Epithelial cell of prostate (primary cell): ENCODE results near the gene TXK.

ENCODE experiments used
- DNase-seq: peaks from one replicate; pipeline ENCODE4 v3.0.0-alpha.2; 2011; ENCODE audit warnings: low read depth, low spot score
- H3K27ac ChIP-seq: fragments of 450-650 bp; 2 replicates; pipeline ENCODE4 v1.5.1; 2017; ENCODE audit warnings: mild to moderate bottlenecking

TXK gene

DNA sequence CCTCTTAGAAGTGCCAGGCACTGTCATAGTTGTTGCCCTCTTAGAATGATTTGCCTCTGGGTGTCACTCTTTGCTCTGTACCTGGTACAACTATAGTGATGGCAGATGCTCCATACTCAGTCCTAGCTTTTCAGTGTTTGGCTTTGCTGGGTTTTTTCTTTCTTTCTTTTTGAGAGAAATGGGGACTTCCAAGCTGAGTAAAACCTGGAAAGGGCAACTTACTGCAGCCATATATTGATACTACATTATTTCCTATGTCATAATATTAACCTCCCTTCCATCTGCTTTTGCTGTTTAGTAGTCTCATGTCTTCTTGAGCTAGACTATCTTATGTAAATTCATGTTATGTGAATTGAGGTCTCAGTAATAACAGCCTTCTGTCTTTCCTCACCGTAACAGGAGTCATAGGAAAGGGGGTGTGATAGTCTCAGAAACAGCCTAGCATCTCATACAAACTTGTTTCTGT is 68.4 kb downstream of the TXK start:
- H3K27ac ChIP-seq: no peak overlapping the region
- no peak for DNase-seq

DNA sequence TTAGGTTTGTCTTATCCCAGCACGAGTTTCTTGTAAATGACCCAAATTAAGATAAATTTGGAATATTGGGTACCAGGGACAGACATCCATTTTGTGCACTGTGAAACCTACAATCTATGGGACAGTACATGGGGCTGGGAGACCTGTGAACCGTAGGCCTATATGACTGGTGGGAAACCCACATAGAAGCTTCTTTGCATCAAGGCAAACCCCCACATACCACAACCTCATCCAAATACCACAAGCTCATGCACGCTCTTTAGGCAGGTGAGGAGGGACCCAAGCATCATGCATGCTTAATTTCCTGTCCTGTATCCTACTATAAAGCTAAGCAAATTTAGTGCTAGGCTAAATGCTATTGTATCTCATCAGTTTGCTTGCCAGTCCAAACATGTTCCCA is 69.7 kb downstream of the TXK start:
- no peak for DNase-seq
- H3K27ac ChIP-seq: no peak overlapping the region

DNA sequence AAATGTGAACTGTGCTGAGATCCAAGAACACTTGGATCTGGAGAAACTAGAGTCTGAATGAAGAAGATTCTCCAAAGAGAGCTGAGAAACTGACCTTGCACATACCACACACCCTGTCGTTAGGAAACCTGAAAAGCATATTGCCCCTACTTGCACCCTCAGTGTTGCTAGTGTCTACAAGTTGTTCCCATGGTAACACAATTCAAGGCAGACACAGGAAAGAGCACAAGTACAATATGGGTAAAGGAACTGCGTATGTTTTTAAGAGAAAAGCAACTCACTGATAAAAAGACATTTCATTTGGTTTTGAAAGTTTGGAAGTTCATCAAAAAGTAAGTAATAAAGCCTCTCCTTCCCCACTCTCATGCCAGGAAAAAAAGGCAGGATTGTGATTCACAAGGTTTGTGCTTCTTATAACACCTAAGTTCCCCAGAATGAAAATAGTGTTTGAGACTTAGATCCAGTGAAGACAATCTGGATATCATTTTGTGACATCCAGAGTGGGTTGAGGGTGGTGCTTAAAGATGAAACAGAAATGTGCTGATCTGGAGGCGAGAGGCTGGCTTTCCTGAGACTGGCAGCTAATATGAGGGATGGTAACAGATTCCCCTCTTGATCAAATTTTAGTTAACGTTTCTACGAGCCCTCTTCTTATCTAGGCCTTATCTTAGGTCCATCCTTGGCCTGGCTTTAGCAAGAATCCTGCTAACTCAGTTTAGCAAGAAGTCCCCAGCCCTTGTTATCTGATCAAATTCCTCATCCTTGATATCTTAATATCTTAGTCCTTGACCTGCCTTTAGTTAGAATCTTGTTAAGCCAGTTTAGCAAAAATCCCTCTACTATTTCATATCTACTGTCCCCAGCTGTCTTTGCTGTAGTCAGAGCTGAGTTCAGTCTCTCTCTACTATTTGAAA is 75.2 kb downstream of the TXK start:
- no peak for DNase-seq
- H3K27ac ChIP-seq: no peak overlapping the region

DNA sequence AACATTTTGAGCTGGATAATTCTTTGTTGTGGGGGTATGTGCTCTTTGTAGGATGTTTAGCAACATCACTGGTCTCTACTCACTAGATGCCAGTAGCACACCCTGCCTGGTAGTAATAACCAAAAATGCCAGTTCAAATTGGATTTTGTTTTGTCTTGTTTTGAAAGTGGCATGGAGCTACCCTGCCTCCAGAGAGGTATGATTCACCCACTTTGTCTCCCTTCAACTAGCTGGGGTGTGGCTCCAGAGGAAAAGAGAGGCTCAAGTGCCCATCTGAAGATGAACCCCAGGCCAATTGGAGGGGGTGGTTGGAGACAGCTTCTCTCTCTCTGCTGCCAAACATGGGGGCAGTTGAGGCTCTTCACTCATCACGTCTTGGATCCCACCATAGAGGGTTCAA is 83.0 kb downstream of the TXK start:
- no peak for DNase-seq
- no peak overlapping the region for H3K27ac ChIP-seq

DNA sequence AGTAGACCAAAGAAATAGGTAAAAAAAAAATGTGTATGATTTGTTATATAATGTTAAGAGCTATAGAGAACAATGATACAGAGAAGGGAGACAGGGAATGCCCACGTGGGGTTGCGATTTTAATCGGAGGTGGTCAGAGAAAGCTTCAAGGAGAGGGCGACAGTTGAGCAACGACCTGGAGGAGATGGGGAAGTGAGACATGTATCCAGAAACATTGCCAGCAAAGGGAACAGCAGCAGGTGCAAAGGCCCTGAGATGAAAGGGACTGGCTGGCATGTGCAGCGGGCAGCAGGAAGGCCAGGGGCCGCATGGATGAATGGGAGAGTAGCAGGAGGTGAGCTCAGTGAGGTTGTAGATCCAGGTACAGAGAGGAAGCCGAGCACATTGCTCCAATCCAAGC is 84.6 kb downstream of the TXK start:
- no peak for DNase-seq
- no peak overlapping the region for H3K27ac ChIP-seq

DNA sequence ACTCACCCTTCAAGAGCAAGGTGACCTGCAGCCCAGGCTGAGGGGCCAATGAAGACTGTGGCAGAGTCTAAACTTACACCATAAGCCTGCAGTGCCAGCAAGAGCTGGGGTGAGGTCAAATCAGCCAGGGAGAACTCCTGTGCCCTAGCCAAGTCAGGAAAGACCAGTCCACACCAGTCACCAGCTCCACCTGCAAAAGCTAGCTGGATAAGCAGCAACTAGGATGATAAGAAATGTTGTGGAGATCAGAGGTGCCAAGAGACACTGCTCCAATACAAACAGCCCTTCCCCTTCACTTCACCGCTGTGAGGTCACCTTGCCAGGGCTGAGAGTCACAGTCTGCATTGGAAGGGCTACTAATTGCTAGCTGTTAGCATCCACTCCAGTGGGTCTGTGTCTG is 86.2 kb downstream of the TXK start:
- no peak overlapping the region for H3K27ac ChIP-seq
- no peak for DNase-seq

DNA sequence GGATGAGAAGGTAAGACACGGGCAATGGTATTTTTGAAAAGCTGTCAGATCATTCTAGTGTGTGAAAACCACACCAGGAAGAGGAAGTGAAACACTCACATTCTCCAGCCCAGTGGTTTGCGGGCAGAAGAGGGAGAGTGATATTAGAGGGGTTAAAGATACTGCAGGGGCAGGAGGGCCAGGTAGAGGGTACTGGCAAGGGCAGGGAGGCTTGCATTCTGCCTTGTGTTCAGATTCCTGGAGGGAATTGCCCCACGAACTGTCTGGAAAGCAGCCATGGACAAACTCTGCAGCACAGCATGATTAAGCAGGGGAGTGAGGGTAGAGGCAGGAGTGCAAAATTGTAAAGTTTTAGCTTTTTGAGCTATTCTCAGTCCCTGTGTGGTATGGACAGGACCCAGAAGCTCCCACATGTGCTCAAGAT is 86.6 kb downstream of the TXK start:
- H3K27ac ChIP-seq: no peak overlapping the region
- DNase-seq: no peak

DNA sequence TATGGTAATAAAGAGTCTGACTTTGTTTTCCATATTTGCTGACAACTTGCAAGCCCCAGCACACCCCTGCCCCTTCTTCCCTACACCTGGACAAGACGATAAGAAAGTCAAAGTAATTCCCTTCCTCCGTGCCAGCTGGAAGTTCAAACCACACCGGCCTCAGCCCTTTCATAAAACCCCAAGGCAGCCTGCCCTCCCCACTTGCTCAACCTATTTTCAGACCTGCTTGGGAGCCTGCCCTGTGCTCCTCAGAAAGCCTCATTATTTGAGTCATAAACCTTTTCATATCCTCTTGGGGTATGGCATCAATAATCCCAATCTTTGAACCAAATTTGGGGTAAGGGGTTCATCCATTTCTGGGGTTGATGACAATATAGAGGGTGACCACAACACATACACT is 88.0 kb downstream of the TXK start:
- DNase-seq: no peak

DNA sequence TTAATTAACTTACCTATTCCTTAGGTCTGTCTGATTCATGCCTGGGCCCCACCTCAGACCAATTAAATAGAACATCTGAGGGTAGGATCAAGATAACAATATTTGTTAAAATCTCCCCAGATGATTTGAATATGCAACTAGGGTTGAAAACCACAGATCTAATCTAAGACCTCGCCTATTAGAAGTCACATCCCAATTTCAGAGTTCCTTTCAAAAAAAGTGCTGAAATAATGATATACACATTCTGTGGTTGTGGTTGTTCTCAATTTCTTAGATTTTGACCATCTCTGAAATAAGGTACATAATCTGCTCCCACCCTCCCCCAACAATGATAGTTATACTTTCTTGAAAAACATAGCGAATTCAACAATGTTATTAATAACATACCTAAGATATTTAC is 89.8 kb downstream of the TXK start:
- H3K27ac ChIP-seq: no peak overlapping the region
- no peak for DNase-seq

More for the DNA sequence above, 88.0 kb downstream of the TXK start:
- no peak overlapping the region for H3K27ac ChIP-seq

DNA sequence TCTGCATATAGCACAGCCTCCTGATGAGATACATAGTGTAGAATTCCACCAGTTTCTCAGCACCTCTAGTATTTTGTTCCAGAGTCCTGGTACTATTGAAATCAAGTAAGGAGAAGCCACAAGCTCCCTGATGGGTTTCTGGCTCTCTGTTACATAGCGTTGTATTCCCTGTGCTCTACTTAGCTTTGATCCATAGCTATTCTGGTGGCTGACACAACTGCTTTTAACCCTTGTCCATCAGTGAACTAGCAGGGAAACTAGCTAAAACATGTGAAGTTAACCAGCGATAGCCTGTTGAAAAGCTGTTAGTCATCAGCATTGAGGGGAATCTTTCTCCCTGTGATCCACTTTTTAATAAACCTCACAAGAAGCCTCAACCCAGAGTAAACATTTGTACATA is 90.5 kb downstream of the TXK start:
- no peak for DNase-seq

DNA sequence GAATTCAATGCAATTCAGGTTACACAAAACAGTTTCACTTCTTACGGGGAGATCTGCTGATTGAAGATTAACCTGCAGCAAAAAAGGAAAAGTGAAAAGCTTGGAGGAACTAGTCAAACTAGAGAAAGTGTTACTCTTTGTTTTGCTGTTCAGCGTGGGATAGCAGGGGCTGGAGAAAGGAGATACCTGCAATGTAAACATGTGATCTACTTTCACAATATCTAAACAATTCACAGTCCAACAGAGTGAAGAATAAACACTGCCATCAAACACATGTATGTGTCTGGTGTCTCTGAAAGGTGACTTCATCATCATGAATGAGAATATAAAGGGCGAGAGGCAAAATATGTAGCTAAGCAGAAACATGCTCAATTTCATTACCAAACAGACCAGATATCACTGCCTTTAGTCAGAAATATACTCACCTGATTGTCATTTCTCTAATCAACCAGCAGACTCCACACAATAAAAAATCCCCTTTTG is 91.0 kb downstream of the TXK start:
- no peak overlapping the region for H3K27ac ChIP-seq
- DNase-seq: no peak

More for the DNA sequence above, 90.5 kb downstream of the TXK start:
- H3K27ac ChIP-seq: no peak overlapping the region

DNA sequence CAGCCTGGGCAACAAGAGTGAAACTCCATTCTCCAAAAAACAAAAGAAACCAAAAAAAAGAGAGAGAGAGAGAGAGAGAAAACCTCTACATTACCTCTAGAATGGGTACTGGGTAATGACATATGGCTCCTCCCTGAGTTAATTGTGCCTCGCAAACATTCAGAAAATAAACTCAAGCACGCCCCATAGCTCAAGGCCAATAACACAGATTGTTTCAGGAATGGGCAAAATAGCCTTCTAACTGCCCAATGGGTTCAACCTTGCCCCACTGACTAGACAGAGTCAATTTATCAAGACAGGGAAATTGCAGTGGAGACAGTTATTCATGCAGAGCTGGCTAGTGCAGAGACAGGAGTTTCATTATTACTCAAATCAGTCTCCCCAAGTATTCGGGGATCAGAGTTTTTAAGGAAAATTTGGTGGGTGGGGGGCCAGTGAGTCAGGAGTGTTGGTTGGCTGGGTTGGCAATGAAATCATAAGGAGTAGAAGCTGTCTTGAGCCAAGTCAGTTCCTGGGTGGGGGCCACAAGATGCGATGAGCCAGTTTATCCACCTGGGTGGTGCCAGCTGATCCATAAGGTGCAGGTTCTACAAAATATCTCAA is 92.4 kb downstream of the TXK start:
- no peak for DNase-seq
- H3K27ac ChIP-seq: no peak overlapping the region

DNA sequence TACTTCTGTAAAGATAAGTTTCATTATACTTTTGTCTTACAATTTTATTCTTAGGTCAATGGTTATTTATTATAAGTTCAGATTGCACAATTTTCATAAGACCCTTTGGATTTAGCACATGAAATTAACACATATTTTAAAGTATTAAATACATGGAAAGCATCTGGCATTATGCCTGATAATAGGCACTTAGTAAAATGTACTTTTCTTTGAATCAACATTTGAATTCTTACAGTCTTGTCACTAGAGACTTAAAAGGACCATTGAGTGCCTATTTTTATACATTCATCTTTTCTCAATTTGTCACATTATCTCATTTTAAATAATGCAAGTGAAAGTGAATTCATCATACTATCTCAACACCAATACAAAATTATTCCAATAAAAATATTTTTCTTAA is 94.5 kb downstream of the TXK start:
- H3K27ac ChIP-seq: no peak overlapping the region
- DNase-seq: no peak

DNA sequence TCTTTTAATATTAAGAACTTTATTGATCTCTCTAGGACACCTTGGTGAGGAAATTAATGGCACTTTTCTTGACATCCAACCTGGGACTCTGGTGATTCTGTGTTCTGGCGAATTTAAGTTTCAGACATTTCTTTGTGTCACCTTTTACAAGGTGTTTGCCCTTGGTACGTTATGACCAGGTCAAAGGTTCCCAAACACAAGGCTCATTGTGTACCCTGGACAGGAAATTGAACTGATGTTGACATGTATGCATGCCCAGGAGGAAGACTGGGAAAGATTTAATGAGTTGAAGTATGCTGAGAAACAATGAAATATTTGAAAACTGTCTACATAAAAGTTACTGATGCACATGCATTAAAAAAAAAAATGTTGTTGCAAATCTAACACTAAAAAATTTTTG is 95.4 kb downstream of the TXK start:
- DNase-seq: no peak
- H3K27ac ChIP-seq: no peak overlapping the region

DNA sequence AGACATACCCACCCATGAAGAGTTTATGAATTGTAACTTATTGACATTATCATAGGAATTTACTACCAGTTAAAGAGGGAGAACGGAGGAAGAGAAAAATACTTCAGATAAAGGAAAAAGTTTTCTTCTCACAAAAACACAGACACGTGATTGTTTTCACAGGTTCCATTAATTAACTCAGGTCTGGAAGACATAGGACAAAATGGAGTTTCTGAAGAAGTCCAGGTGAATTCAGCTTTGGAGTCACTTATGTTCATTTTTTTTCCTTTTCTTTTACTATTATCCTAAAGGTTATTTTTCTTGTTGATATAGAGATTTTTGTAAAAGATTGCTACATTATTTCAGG is 97.0 kb downstream of the TXK start:
- DNase-seq: no peak
- no peak overlapping the region for H3K27ac ChIP-seq

DNA sequence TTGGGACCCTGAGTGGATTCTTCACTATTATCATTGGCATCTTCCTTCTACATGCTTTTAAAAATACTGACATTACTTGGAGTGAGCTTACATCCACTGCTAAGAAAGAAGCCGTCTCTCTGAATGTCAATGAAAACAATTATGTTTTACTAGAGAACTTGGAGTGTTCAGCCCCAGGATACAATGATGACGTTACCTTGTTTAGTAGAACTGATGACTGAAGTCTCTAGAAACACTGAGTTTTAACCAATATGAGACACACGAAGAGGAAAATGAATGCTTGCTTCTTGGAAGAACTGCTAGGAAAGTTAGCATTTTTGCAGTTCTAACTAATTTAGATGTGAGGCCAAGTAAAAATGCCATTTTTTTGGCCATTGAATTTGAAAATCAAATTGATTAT is 98.1 kb downstream of the TXK start:
- H3K27ac ChIP-seq: no peak overlapping the region
- DNase-seq: no peak

DNA sequence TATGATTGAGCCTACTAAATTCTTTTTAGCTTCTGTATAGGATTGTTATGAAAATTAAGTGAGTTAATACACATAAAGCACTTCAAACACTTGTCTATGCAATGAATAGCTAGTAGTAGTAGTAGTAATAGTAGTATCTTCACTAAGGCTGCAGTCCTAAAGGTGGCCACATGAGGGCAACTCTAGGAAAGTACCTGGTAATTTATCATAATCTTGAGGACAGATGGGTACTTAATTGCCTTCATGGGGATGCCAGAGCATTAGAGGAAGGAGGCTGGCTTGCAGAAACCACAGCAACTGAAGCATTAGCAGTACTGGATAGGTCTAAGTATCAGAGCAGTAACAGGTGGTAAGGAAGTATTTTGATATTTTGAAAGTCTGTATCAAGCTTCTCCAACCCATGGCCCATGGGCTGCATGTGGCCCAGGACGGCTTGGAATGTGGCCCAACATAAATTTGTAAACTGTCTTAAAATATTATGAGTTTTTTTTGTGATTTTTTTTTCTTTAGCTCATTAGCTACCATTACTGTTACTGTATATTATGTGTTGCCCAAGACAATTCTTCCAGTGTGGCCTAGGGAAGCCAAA is 100.1 kb downstream of the TXK start:
- H3K27ac ChIP-seq: no peak overlapping the region
- DNase-seq: no peak

DNA sequence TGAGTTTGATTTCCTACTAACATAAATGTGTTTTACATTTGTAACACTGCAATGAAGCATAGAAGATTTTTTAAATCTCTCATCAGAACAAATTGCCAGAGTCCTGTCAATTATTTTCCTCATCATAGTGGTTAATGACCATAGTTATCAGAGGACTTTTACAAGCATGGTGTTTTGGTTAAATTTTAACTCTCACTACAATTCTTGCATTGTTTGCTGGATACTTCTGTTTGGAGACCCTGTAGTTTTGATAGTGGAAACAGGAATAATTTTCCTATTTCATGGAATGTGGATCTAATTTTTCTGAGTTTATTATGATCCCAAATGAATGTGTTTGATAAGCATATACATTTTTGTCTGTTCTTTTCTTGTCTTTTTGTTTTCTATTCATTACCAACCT is 100.6 kb downstream of the TXK start:
- DNase-seq: no peak

DNA sequence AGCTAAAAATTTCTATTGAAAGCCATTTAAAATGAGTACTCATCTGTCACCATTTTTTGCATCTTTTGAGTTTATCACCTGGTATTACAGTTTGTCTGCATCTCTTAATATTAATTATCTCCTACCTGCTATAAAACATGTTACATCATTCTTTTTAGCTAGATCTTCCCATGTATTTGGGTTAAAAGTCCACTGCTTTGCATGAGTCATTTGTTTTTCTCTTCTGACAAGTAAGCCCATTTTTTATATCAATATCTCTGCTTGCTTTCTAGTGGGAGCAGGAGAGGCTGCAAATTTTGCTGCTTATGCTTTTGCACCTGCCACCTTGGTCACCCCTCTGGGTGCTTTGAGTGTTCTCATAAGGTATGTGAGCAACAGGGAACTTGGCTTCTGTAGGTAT is 101.3 kb downstream of the TXK start:
- no peak overlapping the region for H3K27ac ChIP-seq
- DNase-seq: no peak

More for the DNA sequence above, 100.6 kb downstream of the TXK start:
- H3K27ac ChIP-seq: no peak overlapping the region

DNA sequence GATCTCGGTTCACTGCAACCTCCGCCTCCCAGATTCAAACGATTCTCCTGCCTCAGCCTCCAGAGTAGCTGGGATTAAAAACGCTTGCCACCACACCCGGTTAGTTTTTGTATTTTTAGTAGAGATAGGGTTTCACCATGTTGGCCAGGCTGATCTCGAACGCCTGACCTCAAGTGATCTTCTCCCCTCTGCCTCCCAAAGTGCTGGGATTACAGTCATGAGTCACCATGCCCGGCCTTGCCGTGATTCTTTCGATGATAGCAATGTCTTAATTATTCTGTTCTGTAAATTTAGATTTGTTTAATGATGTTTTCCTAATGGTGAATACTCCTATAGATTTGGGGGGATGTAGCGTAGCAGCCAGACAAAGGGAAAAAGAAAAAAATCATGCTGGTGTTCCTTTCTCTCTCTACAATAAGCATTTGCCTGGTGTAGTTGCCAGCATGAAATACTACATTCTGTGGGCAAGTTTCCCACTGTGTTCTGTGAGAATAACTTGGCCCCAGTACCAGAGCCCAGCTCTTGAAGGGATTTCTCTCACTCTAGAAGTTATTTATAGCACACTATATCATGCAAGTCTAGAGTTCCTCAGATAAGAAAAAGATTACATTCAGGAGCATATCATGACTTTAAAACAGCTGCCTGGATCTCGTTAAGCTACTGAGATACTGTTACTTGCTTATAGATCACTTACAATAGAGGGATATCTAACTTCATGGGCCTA is 102.1 kb downstream of the TXK start:
- no peak for DNase-seq
- H3K27ac ChIP-seq: no peak overlapping the region

DNA sequence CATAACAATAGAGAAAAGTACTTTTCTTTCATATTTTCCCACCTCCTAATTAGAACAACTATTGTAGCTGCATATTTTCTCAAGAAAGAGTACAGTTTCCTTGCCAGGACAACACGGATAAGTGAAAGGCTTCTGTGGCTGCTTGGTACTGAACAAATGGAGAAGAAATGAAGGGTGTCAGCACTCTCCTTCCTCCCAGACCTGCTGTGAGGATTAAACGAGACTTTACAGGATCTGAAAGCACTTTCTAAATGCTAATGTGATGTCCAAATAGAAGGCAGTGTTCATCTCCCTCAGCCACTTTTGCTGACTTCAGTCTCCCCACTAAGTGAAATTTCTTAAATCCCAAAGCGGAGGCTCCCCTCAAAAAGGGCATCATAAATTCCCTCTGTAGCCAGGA is 103.6 kb downstream of the TXK start:
- DNase-seq: no peak
- no peak overlapping the region for H3K27ac ChIP-seq
